GM19467 (cell line): ENCODE data around the gene DUSP18.
"Not testable (repeated sequence)": the region's sequence is repeated elsewhere in the genome, so short reads cannot be mapped to it uniquely, and the experiment has no call there.

Source experiments
- ATAC-seq: cut with Tn5 transposase; IDR thresholded peaks from one replicate; pipeline ENCODE4 v1.9.1; 2021; ENCODE audit warnings: mild to moderate bottlenecking, moderate library complexity; ENCODE audit not compliant: unreplicated experiment

The DUSP18 gene

DNA sequence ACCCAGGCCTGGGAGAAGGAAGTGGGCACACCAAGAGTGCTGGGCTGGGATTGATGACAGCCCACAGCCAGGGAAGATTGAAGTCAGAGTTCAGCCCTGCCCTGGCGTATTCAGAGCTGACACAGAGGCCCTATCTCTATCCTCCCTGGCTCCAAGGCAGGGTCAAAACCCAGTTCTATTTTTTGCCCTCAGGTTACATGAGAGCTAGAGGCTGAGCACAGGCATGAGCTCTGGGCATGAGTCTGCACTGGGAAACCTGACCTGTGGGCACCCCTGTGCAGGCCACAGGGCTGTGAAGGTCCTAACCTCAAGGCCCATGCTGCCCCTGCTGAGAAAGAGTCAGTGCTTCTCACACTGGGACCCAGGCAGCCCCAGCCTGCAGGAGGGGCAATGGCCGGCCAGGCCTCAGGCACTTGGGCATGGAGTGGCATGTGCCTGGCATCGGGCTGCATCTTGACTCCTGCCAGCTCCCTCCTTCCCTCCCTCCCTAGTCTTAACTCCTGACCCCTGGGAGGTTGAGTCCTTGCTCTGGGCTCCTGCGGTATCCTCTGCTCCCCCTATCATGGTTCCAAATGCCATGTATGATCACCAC is 26.7 kb downstream of the DUSP18 start:
- no peak for ATAC-seq

DNA sequence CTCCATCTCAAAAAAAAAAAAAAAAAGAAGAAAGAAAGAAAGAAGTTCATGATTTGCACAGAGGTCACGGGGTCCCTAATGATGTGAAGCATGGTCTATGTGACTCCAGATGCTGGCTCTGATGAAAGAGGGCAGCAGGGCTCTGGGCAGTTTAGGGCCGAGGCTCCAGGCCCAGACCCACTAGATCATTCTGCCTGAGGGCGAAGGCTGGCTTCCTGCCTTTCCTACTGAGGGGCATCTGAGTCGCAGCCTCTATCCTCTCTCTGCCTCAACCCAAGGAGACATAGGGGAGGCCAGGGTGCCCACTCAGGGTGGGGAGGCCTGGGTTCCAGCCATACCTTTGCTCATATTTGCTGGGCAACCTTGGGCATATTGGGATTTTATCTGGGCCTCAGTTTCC is 27.3 kb downstream of the DUSP18 start:
- no peak for ATAC-seq

DNA sequence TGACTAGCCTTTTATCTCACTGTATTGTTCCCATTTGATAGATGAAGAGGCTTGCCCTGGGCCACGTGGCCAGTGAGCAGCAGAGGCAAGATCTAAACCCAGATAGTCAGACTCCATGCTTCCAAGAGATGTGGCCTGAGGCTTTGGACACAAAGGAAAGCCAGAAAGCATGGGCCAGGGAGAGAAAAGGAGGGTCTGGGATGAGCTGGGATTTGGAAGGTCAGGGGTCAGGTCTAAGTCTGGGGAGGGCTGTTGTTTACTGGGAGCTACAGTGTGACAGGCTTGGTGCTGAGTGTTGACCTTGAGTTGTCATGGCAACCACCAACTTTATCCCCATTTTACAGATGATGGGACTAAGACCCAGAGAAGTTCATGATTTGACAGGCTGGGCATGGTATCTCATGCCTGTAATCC is 30.0 kb downstream of the DUSP18 start:
- ATAC-seq, result no peak

DNA sequence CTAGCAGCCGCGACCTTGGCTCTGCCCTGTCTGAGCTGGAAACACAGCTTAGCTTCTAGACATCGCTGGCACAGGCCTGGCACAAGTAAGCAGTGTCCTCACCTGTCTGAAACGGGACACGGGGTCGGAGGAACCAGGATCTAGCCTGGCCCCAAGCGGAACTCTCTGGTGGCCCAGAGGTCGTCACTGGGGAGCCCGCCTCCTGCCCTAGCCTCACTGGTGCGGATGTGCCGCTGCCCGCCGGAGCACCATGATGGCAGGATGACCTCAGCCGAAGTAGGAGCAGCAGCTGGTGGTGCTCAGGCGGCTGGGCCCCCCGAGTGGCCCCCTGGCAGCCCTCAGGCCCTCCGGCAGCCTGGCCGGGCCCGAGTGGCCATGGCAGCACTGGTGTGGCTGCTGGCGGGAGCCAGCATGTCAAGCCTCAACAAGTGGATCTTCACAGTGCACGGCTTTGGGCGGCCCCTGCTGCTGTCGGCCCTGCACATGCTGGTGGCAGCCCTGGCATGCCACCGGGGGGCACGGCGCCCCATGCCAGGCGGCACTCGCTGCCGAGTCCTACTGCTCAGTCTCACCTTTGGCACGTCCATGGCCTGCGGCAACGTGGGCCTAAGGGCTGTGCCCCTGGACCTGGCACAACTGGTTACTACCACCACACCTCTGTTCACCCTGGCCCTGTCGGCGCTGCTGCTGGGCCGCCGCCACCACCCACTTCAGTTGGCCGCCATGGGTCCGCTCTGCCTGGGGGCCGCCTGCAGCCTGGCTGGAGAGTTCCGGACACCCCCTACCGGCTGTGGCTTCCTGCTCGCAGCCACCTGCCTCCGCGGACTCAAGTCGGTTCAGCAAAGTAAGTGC is 31.2 kb downstream of the DUSP18 start:
- ATAC-seq, result no peak

DNA sequence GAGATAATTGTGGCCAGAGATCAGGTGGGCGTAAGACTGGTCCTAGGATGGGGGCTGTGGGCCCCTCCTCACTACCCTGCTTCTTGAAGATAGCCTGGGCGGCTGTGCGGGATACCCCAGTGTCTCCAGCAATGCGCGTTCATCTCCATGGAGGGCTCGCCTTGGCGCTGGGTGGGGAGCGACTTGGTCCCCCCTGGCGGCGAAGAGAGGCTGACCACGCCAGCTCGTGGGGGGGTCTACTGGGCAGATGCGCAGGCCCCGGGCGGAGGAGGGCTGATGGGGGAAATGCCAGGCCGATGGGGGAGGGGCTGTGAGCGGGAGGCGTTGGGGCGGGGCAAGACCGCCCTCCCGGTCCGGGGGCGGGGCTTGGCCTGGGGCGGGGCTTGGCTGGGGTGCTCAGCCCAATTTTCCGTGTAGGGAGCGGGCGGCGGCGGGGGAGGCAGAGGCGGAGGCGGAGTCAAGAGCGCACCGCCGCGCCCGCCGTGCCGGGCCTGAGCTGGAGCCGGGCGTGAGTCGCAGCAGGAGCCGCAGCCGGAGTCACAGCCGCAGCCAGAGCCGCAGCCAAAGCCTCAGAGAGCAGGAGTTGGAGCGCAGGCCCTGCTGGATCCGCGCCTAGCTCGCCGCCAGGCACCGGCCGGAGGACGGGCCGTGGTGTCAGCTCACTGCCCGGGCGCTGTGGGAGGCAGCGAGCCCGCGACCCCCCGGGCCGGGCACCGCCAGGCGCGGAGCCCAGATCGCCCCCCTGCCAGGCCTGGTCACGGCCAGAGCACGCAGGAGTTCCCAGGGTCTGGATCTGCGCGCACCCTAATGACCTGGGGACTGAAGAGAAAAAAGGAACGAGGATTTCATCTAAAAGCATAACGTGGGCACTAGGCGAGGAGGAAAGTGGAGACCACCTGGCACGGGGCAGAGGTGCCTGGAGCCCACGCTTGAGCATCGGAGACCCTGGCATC is 32.1 kb downstream of the DUSP18 start, which contains the start of gene SLC35E4:
TSS of gene SLC35E4 (plus strand) at position 509 of the 953 bp plus-strand sequence. CDS start 670 bp downstream, outside the sequence.
- ATAC-seq, result peak; percentile 63

DNA sequence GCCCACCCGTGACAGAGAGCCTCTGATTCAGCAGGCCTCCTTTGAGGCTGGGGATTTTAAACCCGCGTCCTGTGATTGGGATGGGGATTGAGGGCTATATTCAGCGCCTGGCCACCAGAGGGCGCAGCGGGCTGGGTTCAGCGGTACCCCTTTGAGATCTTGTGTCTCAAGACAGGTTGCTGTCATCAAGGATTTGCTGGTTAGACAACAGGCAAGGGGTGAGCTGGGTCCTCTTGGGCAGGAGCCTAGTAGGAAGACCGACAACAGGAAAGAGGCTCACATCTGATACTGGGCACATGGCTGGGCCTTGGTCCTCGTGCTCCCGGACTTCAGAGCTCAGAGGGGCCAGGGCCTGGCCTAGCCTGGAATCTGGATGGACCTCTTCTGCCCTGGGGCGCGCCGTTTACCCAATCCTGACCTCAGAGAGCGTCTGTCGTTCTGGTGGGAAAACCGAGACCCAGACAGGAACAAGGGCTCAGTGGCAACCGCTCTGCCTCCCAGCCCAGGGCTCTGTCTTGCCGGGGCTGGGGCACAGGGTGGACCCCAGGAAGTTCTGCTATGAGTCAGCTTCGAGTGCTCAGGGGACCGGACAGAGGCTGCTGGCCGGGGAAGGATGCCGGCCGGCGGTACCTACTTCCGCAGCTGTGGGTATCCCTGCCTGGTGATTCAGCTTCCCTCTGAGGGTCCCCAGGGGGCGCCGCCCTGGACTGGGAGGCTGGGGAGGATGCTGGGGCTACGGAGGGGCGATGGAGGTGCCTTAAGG is 33.0 kb downstream of the DUSP18 start:
- ATAC-seq, result peak; percentile 48

DNA sequence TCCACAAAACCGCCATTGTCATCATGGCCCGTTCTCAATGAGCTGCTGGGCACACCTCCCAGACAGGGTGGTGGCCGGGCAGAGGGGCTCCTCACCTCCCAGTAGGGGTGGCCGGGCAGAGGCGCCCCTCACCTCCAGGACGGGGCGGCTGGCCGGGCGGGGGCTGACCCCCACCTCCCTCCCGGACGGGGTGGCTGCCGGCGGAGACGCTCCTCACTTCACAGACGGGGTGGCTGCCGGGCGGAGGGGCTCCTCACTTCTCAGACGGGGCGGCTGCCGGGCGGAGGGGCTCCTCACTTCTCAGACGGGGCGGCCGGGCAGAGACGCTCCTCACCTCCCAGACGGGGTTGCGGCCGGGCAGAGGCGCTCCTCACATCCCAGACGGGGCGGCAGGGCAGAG is 36.2 kb downstream of the DUSP18 start:
- not testable (repeated sequence) for ATAC-seq

DNA sequence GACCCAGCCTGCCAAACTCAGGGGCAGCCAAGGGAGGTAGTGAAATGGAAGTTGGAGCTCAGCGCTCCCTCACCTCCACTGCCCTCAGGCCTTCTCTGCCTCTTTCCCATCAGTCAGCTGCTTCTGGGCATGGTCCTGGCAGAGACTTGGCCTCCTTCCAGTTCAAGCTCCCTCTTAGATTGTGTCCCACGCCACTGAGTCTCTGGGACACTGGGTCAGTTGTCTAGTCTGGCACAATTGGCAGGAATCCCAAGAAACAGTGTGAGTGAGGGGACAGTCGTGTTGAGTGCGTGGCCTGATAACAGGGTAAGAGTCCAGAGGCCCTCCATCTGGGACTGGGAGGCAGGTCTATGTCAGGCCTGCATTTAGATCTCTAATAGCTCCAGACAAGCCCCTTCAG is 39.2 kb downstream of the DUSP18 start:
- no peak for ATAC-seq

DNA sequence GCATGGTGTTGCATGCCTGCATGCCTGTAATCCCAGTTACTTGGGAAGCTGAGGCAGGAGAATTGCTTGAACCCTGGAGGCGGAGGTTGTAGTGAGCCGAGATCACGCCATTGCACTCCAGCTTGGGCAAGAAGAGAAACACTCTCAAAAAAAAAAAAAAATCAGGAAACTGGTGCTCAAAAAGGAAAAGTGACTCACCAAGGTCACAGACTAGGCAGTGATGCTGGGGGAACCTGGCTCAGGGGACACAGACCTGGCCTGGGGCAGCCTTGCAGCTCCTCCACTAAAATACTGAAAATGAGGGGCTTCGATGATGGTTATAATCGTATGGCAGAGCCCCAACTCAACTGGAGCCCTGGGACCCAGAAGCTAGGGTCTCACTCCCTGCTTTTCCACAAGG is 40.2 kb downstream of the DUSP18 start:
- no peak for ATAC-seq

DNA sequence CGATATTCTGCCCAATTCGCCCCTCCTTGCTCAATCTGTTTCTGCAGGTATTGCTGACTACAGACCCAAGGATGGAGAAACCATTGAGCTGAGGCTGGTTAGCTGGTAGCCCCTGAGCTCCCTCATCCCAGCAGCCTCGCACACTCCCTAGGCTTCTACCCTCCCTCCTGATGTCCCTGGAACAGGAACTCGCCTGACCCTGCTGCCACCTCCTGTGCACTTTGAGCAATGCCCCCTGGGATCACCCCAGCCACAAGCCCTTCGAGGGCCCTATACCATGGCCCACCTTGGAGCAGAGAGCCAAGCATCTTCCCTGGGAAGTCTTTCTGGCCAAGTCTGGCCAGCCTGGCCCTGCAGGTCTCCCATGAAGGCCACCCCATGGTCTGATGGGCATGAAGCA is 41.3 kb downstream of the DUSP18 start:
- no peak for ATAC-seq

DNA sequence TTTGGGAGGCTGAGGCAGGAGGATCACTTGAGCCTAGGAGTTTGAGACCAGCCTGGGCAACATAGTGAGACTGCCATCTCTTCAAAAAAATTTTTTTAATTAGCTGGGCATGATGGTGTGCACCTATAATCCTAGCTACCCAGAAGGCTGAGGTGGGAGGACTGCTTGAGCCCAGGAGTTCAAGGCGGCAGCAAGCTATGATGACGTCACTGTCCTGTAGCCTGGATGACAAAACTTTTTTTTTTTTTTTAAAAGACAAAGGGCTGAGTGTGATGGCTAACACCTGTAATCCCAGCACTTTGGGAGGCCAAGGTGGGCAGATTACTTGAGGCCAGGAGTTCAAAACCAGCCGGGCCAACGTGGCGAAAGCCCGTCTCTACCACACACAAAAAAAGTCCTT is 47.8 kb downstream of the DUSP18 start:
- not testable (repeated sequence) for ATAC-seq

DNA sequence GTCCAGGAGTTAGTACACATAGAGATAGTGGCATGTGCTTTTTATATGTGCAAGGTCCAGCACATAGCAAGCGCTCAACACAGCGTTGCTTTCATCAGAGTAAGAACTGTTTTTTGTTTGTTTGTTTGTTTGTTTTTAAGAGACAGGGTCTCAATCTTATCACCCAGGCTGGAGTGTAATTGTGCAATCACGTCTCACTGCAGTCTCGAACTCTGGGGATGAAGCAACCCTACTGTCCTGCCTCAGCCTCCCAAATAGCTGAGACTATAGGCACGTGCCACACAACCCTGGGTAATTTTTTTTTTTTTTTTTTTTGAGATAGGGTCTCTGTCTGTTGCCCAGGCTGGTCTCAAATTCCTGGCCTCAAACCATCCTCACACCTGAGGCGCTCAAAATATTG is 49.9 kb downstream of the DUSP18 start:
- no peak for ATAC-seq

DNA sequence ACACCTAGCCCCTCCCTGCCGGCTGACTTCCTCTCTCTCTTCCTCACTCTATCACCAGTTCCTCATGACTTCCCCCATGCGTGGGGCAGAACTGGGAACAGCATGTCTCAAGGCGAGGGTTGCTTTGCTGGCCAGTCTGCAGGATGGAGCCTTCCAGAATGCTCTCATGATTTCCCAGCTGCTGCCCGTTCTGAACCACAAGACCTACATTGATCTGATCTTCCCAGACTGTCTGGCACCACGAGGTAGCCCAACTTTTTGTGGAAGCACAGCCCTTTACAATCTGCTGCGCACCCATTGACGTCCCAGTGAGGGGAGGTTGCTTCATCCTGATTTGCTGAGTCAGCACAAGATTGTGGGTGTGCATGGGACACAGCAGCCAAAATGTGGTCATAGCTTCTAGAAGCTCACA is 52.1 kb downstream of the DUSP18 start:
- ATAC-seq, result no peak

DNA sequence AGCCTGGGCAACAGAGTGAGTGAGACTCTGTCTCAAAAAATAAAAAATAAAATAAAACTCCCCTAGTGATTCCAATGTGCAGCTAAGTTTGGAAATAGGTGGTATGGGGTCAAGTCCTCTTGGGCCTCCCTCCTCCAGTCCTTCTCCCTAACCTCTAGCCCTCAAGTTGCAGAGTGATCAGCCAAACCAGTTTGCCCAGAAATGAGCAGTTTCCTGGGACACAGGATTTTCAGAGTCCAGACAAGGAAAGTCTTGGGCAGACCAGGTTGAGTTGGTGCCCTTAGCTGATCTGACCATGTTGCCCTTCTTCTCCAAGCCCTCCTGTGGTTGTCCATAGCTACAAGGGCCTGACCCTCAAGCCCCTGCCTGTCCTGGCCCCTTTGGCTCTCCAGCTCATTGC is 52.8 kb downstream of the DUSP18 start:
- no peak for ATAC-seq

DNA sequence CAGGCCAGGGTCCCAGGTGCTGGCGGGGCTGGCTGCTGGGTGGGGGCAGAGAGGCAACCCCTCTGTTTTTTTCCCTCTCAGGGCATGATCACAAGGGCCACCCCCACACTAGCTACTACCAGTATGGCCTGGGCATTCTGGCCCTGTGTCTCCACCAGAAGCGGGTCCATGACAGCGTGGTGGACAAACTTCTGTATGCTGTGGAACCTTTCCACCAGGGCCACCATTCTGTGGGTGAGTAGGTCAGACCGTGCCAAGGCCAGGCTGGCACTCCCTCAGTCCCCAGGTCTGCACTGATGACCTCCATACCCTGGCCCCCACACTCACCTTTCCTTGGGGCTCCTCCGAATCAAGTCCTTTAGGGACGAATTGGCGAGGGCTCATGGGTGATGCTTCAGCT is 53.4 kb downstream of the DUSP18 start:
- ATAC-seq, result no peak

DNA sequence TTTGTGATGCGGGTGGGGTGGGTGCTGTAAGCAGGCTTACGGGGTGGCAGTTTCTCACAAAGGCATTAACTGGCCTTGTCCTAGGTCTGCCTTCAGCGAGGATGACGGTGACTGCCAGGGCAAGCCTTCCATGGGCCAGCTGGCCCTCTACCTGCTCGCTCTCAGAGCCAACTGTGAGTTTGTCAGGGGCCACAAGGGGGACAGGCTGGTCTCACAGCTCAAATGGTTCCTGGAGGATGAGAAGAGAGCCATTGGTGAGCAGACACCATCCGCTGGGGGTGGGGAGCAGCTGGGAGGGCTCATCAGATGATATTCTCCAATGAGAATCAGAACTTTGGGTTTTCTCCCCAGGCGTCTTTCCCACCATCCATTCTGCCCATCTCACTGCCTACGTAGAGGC is 54.9 kb downstream of the DUSP18 start:
- no peak for ATAC-seq
